Measurements from ENCODE around the gene SLC5A11.

Gene SLC5A11

GRCh38 chr16:24915576-24915975 is 69.8 kb downstream of the SLC5A11 start:
- in situ Hi-C loops (cut with MboI; ENCODE audit: low sequenced_read_pairs) = no loop called here

DNA sequence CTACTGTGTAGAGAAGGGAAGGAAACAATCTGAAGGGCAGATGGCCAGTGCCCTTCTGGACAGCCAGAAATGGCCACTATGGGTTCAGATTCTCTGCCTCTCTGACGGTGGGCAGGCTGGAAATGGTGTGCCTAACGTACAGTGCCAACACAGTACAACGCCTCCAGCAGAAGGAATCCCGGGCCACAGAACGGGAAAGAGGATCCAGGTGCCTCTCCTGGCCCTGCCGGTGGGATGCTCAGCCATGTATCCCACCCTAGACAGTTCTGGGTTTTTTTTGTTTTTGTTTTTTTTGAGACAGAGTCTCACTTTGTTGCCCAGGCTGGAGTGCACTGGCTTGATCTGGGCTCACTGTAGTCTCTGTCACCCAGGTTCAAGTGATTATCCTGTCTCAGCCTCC is 71.5 kb downstream of the SLC5A11 start:
- in situ Hi-C loops (cut with MboI; ENCODE audit: low sequenced_read_pairs) = no loop called here

- in situ Hi-C loops (cut with MboI; ENCODE audit: low sequenced_read_pairs) = no loop called here
Measured at GRCh38 chr16:24917891-24918290, 72.1 kb downstream of the SLC5A11 start.

GRCh38 chr16:24918641-24919040 is 72.9 kb downstream of the SLC5A11 start:
- in situ Hi-C loops (cut with MboI; ENCODE audit: low sequenced_read_pairs) = no loop called here

DNA sequence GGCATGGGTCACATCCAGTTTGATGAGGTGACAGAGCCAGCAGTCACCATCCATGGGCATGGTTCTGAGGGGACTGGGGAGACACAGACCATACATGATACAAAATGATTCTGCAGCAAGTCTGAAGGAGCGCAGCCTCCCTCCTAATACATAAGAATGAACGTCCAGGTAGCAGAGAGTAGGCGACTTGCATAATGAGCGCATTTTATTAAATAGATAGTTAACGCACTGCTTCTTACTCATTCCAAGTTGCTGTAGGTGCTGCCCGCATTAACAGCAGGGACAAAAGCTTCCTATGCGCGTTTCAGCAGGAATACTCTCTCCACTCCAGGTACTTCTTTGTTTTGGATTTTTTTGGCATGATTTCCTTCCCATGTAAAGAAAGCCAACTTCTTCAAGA is 73.8 kb downstream of the SLC5A11 start:
- in situ Hi-C loops (cut with MboI; ENCODE audit: low sequenced_read_pairs) = no loop called here

- in situ Hi-C loops (cut with MboI; ENCODE audit: low sequenced_read_pairs) = no loop called here
Measured at GRCh38 chr16:24920568-24920967, 74.8 kb downstream of the SLC5A11 start.

GRCh38 chr16:24921229-24921628 is 75.5 kb downstream of the SLC5A11 start:
- in situ Hi-C loops (cut with MboI; ENCODE audit: low sequenced_read_pairs) = no loop called here

DNA sequence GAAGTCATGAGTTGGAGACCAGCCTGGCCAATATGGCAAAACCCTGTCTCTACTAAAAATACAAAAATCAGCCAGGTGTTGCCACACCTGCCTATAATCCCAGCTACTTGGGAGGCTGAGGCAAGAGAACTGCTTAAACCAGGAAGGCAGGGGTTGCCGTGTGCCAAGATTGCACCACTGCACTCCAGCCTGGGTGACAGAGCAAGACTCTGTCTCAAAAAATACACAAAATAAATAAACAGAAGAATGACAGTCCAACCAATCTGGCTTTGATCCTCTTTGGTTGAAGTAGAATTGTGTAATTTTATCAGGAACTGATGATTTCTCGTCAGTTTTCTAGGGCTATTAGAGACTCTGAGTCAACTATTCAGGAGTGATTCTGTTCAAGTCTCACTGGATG is 79.4 kb downstream of the SLC5A11 start:
- in situ Hi-C loops (cut with MboI; ENCODE audit: low sequenced_read_pairs) = no loop called here

GRCh38 chr16:24929409-24929808 is 83.6 kb downstream of the SLC5A11 start:
- in situ Hi-C loops (cut with MboI; ENCODE audit: low sequenced_read_pairs) = no loop called here

DNA sequence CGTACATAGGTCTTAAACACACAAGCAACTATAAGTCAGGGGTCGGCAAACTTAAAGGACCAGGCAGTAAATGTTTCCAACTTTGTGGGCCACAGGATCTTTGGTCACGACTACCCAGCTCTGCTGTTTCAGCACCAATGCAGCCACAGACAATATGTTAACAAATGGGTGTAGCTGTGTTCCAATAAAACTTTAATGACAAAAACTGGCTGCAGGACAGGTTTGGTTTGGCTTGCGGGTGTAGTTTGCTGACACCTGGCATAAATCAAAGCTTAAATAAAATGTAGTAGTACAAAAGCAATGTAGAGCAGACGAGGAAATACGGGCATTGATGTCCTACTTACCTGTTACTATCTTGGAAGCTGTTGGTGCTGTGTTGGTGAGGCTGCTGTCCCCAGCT is 84.7 kb downstream of the SLC5A11 start:
- in situ Hi-C loops (cut with MboI; ENCODE audit: low sequenced_read_pairs) = no loop called here

GRCh38 chr16:24931091-24931490 is 85.3 kb downstream of the SLC5A11 start:
- in situ Hi-C loops (cut with MboI; ENCODE audit: low sequenced_read_pairs) = no loop called here

DNA sequence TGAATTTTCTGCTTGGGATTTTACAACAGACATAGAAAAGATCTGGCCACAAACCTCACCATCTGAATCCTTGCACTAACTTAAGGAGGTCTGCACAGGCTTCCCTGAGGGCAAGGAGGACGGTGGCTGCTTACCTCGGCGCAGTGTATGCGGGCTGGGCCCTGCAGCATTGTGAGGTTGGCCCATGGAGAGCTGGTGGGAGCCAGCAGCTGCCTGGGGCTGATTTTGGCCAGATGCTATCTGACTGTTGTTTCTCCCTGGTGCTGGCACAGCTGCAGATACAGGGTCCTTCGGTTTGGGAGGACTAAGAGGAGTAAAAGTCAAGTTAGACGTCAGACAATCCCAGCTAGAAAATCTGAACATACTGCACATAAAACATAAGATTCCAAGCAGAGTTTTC is 89.6 kb downstream of the SLC5A11 start:
- in situ Hi-C loops (cut with MboI; ENCODE audit: low sequenced_read_pairs) = no loop called here

GRCh38 chr16:24936151-24936550 is 90.4 kb downstream of the SLC5A11 start:
- in situ Hi-C loops (cut with MboI; ENCODE audit: low sequenced_read_pairs) = no loop called here

DNA sequence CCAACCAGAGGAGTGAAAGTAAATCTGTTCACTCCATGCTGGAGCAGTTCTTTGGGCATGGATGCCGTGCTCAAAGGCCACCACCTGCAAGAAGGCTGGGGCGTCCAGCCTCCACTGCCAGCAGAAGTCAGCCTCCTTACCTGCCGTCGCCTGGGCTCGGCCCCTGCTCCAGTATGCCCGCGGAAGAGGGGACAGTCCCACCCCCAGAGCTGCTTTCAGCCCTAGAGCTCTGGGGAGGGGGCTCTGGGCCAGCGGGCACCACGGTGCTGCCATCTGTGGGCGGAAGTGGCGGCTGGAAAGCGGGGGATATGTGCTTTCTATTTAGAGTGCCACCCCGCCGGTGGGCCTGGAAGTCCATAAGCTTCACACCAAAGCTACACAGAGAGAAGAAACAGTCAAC is 93.5 kb downstream of the SLC5A11 start:
- in situ Hi-C loops (cut with MboI; ENCODE audit: low sequenced_read_pairs) = no loop called here

GRCh38 chr16:24939738-24940137 is 94.0 kb downstream of the SLC5A11 start:
- in situ Hi-C loops (cut with MboI; ENCODE audit: low sequenced_read_pairs) = no loop called here

DNA sequence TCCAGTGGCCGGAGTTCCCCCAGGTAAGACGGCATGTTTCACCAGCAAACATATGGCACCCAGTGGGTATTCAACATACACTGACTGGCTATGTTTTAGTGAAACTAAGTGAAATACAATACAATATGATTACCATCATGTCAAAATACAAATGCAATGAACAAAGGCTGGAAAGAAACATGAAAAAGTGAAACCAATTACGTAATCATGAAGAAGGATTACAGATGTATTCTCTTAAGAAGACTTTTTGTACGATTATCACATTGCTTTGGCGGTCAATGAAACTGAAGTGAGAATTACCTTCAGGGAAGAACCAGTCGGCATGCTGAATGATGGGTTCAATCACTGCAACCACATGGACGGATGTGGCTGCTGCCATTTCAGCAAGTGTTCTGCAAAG is 97.7 kb downstream of the SLC5A11 start:
- in situ Hi-C loops (cut with MboI; ENCODE audit: low sequenced_read_pairs) = no loop called here

GRCh38 chr16:24944206-24944605 is 98.4 kb downstream of the SLC5A11 start:
- in situ Hi-C loops (cut with MboI; ENCODE audit: low sequenced_read_pairs) = no loop called here

- in situ Hi-C loops (cut with MboI; ENCODE audit: low sequenced_read_pairs) = no loop called here
Measured at GRCh38 chr16:24946155-24946554, 100.4 kb downstream of the SLC5A11 start.

DNA sequence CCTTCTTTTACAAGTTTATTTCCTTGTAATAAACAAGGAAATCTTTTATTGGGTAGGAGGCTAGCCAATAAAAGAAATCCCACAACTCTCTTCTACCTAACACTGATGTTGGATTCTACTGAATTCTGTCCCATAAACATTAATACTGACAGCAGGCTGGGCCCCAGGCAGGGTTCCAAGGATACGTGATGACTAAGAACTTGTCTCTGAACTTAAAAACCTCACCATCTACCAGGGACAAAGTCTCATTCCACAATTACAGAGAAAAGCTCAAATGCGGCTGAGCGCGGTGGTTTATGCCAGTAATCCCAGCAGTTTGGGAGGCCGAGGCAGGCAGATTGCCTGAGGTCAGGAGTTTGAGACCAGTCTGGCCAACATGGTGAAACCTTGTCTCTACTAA is 104.5 kb downstream of the SLC5A11 start:
- in situ Hi-C loops (cut with MboI; ENCODE audit: low sequenced_read_pairs) = no loop called here

GRCh38 chr16:24953306-24953705 is 107.5 kb downstream of the SLC5A11 start:
- in situ Hi-C loops (cut with MboI; ENCODE audit: low sequenced_read_pairs) = no loop called here

DNA sequence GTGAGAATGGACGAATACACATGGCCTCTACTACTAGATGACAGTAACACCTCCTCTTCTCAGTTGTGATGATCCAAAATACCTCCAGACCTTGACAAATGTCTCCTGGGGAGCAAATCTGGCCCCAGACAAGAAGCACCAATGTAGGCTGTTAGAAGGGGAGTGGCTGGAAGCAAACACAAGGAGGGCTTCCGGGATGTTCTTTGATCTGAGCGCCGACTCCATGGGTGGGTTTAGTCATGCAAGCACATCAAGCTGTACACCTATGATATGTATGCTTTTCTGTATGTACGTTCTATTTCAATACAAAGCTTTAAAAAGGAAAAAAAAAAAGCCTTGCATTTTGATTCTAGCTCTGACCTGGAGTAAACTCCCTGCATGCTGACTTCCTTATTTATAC is 108.0 kb downstream of the SLC5A11 start:
- in situ Hi-C loops (cut with MboI; ENCODE audit: low sequenced_read_pairs) = no loop called here

DNA sequence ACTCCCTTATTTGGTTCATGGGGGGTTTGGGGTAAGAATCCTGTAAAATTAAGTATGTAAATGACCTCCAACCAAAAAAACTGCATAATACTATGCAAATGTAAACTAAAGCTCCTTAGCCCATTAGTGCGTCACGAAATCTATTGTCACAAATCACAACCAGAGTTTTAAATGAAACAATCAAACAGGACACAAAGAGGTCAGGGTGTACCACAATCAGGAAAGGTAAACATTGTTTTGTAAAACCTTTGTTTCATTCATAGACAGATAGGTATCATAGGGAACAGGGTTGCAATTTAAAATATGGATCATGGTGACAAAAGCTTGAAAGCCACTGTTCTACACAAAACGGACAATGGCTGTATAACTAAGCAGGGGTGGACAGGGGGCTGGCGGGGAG is 108.4 kb downstream of the SLC5A11 start:
- in situ Hi-C loops (cut with MboI; ENCODE audit: low sequenced_read_pairs) = no loop called here

GRCh38 chr16:24955975-24956731 is 110.4 kb downstream of the SLC5A11 start:
- in situ Hi-C loops (cut with MboI; ENCODE audit: low sequenced_read_pairs) = no loop called here

Data from HL-60/S4 treated with retinoic acid at 250 ng/mL for 4 days and 3 days (cell line).